LHCN-M2 (cell line): ENCODE measurements around the gene KLRC4. TPM values are rescaled to one million over a fixed set of nuclear protein-coding genes. Genes with fewer than 3 reads are reported as not detected.
A peak's percentile ranks its signal among the peaks of the same experiment; 100 is the strongest.
"Not testable (repeated sequence)": the region's sequence is repeated elsewhere in the genome, so short reads cannot be mapped to it uniquely, and the experiment has no call there.

Source experiments
- DNase-seq: peaks from one replicate; pipeline ENCODE4 v3.0.0-alpha.2; 2012; ENCODE audit warnings: low read depth
- polyA plus RNA-seq: library from polyadenylated mRNA; unstranded; fragments of >200 nt; gene quantifications from one replicate; pipeline ENCODE4 v1.2.1, GENCODE V29; 2012; ENCODE audit warnings: missing spikeins
- total RNA-seq: library from RNA; depleted of rRNA; stranded (reverse); fragments of >200 nt; gene quantifications from 2 replicates; pipeline ENCODE4 v1.2.3, GENCODE V29; 2014; rRNA removed

Gene KLRC4, protein sequence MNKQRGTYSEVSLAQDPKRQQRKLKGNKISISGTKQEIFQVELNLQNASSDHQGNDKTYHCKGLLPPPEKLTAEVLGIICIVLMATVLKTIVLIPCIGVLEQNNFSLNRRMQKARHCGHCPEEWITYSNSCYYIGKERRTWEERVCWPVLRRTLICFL
- not detected in 2 replicates for total RNA-seq
- not detected for polyA plus RNA-seq

DNA sequence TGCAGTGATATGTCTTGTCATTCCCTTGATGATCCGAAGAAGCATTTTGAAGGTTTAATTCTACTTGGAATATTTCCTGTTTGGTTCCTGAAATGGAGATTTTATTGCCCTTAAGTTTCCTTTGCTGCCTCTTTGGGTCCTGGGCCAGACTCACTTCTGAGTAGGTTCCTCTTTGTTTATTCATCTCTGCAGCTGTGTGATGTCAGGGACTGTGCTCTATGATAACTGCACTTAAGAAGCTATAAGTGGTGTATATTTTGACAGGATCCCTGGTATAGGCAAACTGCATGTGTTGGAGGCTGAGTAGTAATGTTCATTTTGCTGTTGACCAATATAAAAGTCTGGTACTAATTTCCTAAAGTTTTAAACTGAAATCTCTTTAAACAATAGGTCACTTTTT is at the start of gene KLRC4:
TSS of gene KLRC4 (minus strand) at position 366 of the 400 bp plus-strand sequence. CDS start at position 184, 182 bp downstream.
- DNase-seq: peak; percentile 62

DNA sequence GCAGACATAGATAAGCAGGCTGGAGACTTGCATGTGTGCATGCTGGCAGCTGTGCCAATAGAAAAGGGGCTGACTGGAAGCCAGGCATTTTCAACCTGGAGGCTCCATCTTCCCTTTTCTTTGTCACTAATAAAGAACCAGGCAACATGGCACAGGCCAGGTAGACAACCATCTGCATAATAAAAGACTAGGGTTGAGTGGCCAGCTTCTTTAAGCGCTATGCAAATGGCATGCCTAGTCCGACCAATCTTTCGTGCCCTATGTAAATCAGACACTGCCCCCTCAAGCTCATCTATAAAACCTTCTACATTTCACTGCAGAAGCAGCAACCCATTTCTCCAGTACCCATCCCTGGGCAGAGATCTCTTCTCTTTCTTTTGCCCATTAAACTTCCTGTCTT is 48.2 kb upstream of the KLRC4 start:
- DNase-seq: no peak

DNA sequence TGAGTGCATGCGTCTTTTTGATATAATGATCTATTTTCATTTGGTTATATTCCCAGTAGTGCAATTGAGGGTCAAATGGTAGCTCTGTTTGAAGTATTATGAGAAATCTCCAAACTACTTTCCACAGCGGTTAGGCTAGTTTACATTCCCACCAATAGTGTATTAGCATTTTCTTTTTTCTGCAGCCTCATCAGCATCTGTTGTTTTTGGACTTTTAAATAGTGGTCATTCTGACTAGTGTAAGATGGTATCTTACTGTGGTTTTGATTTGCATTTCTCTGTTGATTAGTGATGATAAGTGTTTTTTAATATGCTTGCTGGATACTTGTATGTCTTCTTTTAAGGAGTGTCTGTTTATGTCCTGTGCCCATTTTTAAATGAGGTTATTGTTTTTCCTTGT is 47.3 kb upstream of the KLRC4 start:
- no peak for DNase-seq

DNA sequence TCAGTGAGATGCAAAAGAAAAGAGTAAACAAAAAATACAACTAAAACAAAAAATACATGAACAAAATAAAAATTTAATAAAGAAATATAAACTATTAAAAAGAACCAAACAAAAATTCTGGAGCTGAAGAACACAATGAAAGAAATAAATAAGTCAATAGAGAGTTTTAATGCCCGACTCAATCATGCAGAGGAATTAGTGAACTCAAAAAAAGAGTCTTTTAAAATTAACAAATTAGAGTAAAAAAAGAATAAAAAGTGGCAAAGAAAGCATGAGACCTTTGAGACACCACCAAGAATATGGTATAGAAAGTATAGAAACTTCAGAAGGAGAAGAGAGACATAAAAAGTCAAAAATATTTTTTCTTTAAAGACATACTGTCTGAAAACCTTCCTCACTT is 46.2 kb upstream of the KLRC4 start:
- DNase-seq: no peak

DNA sequence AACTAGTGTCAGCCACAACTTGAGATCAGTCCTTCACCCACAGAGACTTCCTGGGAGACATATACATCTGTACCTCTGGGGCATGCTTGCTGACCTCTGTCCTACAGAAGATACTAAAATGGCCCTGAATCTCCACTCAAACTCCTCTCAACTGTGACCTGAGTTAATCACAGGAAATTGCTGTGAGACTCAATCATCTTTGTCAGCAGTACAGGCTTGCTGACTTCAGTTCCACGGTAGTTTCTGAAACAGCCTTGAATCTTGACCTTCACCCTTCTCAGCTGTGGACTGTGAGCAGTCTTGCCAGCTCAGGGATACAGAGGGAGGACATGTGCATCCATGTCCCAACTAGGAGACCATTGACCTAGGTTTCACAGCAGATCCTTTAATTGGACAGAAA is 45.0 kb upstream of the KLRC4 start:
- no peak for DNase-seq

DNA sequence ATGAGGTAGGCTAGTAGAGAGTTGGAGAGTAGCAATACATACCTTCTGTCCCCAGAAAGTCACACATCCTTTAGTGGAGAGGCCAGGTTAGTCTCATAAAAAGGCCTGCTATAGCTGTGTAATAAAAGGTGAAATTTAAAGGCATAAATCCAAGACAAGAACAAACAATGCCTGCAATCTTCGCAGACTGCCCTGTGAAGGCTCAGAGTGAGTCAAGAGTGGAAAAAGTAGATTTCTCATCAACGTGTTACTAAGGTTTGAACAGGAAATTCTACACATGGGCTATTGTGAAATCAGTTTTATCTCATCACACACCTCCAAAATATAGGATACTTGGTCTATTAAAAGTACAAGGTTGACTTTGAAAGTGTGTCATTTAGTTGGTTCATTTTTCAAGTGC is 43.6 kb upstream of the KLRC4 start, which contains the start of gene KLRC1:
TSS of gene KLRC1 (minus strand) at position 222 of the 400 bp plus-strand sequence. CDS start 2,221 bp downstream, outside the sequence.
- no peak for DNase-seq

DNA sequence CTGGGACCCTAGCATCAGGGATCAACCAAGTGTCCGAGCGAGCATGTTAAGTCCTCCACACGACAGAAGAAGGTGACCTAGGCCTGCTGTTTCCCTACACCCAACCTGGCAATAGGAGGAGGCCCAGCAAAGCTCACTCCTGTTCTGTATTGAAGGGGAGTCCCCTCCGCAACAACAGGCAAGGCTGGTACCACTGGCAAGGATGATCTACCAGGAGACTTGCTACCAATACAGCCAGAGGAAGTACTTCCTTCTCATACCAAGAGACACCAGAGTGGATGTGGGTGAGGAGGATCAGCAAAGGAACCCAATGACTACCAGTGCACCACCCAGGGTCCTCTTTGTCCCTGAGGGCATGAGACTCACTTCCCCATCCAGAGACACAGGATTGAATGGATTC is 38.7 kb upstream of the KLRC4 start:
- no peak for DNase-seq

DNA sequence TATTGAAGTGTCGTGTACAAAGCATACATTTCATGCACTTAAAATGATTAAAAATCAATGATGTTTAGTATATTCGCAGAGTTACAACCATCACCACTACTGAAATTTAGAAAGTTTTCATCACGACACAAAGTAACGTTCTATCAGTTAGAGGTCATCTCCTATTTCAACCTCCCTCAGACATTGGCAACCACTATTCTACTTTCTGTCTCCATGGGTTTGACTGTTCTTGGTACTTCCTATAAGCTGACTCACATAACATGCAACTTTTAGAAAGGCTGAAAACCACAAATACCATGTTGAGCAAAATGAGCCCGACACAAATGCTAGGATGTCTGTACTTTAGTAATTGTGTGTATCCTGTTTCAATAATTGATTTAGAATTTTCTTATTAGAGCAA is 36.5 kb upstream of the KLRC4 start:
- peak; percentile 59 for DNase-seq

DNA sequence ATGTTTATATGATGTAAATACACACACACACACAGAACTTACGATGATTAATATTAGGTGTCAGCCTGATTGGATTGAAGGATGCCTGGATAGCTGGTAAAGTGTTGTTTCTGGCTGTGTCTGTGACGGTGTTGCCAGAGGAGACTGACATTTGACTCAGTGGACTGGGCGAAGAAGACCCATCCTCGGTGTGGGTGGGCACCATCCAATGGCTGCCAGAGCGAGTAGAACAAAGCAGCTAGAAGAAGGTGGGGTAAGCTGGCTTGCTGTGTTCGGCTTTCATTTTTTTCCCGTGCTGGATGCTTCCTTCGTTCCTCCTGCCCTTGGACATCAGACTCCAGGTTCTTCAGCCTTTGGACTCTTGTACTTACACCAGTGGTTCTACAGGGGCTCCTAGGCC is 31.6 kb upstream of the KLRC4 start:
- DNase-seq: not testable (repeated sequence)

DNA sequence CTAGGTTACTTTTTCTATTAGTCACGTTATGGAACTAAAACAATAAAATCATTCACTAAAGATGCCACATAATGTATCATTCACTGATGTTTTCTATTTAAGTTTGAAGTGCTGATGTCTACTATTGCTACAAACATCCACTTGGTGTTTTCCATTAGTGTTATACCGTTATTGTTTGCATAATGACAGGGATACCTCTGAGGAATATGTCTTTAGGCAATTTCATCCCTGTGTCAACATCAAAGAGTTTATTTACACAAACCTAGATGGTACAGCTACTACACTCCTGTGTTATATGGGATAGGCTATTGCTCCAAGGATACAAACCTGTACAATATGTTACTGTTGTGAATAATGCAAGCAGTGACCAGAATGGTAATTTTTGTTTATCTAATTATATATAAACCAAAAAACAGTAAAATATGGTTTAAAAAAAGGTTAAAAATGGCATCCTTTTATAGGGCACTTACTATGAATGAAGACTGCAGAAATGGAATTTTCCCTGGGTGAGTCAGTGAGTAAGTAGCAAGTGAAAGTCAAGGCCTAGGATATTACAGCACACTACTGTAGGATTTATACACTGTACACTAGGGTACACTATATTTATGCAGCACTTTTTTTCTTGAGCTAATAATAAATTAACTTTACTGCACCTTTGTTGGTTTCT is 30.2 kb upstream of the KLRC4 start:
- not testable (repeated sequence) for DNase-seq

DNA sequence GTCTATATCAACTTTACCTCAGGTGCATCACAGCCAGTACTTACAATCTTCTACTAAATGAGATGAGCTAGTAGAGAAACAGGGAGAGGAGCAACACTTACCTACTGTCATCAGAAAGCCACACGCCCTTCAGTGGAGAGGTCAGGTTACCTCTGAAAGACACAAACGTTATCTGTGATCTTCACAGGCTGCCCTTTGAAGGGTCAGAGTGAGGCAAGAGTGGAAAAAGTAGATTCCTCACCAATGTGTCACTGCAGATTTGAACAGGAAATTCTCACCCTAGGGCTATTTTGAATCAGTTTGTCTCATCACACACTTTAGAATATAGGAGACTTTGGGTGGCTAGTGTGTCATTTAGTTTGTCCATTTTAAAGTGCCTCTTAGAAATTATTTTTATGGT is 28.0 kb upstream of the KLRC4 start:
- not testable (repeated sequence) for DNase-seq

DNA sequence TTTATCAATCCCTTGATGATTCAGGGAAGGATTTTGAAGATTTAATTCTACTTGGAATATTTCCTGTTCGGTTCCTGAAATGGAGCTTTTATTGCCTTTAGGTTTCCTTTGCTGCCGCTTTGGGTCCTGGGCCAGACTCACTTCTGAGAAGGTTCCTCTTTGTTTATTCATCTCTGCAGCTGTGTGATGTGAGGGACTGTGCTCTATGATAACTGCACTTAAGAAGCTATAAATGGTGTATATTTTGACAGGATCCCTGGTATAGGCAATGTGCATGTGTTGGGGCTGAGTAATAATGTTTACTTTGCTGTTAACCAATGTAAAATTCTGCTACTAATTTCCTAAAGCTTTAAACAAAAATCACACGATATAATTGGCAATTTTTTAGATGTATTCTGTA is 26.3 kb upstream of the KLRC4 start, which contains the start of gene KLRC2:
TSS of gene KLRC2 (minus strand) at position 195 of the 400 bp plus-strand sequence. CDS start at position 171, 24 bp downstream.
- DNase-seq: peak; percentile 57

DNA sequence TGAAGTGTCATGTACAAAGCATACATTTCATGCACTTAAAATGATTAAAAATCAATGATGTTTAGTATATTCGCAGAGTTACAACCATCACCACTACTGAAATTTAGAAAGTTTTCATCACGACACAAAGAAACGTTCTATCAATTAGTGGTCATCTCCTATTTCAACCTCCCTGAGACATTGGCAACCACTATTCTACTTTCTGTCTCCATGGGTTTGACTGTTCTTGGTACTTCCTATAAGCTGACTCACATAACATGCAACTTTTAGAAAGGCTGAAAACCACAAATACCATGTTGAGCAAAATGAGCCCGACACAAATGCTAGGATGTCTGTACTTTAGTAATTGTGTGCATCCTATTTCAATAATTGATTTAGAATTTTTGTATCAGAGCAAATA is 21.1 kb upstream of the KLRC4 start:
- peak; percentile 46 for DNase-seq

DNA sequence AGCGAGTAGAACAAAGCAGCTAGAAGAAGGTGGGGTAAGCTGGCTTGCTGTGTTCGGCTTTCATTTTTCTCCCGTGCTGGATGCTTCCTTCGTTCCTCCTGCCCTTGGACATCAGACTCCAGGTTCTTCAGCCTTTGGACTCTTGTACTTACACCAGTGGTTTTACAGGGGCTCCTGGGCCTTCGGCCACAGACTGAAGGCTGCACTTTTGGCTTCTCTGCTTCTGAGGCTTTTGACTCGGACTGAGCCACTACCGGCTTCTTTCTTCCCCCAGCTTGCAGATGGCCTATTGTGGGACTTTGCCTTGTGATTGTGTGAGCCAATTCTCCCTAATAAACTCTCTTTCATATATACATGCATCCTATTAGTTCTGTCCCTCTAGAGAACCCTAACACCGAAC is 16.4 kb upstream of the KLRC4 start:
- not testable (repeated sequence) for DNase-seq

DNA sequence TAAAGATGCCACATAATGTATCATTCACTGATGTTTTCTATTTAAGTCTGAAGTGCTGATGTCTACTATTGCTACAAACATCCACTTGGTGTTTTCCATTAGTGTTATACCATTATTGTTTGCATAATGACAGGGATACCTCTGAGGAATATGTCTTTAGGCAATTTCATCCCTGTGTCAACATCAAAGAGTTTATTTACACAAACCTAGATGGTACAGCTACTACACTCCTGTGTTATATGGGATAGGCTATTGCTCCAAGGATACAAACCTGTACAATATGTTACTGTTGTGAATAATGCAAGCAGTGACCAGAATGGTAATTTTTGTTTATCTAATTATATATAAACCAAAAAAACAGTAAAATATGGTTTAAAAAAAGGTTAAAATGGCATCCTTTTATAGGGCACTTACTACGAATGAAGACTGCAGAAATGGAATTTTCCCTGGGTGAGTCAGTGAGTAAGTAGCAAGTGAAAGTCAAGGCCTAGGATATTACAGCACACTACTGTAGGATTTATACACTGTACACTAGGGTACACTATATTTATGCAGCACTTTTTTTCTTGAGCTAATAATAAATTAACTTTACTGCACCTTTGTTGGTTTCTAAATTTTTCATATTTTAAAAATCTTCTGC is 14.8 kb upstream of the KLRC4 start:
- not testable (repeated sequence) for DNase-seq

DNA sequence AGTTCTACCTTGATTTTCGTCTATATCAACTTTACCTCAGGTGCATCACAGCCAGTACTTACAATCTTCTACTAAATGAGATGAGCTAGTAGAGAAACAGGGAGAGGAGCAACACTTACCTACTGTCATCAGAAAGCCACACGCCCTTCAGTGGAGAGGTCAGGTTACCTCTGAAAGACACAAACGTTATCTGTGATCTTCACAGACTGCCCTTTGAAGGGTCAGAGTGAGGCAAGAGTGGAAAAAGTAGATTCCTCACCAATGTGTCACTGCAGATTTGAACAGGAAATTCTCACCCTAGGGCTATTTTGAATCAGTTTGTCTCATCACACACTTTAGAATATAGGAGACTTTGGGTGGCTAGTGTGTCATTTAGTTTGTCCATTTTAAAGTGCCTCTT is 12.6 kb upstream of the KLRC4 start:
- DNase-seq: not testable (repeated sequence)

DNA sequence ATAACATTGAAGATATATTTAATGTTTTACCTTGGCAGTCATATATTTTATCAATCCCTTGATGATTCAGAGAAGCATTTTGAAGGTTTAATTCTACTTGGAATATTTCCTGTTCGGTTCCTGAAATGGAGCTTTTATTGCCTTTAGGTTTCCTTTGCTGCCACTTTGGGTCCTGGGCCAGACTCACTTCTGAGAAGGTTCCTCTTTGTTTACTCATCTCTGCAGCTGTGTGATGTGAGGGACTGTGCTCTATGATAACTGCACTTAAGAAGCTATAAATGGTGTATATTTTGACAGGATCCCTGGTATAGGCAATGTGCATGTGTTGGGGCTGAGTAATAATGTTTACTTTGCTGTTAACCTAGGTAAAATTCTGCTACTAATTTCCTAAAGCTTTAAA is 10.8 kb upstream of the KLRC4 start, which contains the start of gene KLRC3:
TSS of gene KLRC3 (minus strand) at position 262 of the 400 bp plus-strand sequence. CDS start at position 217, 45 bp downstream.
- DNase-seq: peak; percentile 53

DNA sequence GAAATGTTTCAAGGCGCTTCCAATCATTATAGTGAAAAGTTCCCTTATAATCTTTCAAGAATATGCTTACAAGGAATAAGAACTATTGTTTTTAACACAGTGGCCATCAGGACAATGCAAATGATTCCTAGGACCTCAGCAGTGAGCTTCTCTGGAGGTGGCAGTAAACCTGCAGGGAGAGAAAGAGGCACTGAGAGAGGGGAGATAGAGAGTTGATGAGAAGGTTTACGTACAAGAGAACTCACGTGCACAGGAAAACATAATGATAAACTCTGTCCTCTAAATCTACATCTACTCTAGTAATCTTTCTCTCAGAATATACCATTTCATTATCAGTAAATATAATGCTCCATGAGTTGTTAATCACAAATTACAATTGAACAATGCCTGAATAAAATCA is 715 bp downstream of the KLRC4 start:
- DNase-seq: no peak

DNA sequence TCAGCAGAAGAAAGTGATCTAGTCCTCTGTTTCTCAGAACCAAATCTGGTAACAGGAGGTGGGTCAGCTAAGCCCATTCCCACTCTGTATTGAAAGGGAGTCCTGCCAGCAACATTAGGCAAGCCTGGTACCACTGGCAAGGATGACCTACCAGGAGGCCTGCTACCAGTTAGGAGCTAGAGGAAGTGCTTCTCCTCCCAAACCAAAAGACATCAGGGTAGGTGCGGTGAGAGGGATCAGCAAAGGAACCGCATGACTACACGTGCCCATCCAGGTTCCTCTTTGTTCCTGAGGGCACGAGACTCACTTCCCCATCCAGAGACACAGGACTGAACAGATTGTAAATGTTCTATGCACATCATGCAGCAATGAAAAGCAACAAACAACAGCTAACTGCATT is 2.8 kb downstream of the KLRC4 start:
- no peak for DNase-seq

DNA sequence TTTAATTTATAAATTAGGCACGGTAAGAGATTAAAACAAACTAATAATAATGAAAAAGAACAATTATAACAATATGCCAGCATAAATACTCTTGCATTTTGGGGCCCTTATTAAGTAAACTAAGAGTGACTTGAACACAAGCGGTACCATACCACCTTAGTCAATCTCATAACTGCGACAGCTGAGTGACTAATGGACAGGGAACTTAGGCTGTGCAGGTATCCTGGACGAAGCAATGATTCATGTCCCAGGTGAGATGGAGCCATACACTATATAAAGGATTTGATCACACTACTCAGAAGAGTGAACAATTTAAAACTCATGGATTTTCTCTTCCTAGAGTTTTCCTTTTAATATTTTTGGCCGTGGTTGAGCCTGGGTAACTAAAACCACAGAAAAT is 4.3 kb downstream of the KLRC4 start:
- no peak for DNase-seq

DNA sequence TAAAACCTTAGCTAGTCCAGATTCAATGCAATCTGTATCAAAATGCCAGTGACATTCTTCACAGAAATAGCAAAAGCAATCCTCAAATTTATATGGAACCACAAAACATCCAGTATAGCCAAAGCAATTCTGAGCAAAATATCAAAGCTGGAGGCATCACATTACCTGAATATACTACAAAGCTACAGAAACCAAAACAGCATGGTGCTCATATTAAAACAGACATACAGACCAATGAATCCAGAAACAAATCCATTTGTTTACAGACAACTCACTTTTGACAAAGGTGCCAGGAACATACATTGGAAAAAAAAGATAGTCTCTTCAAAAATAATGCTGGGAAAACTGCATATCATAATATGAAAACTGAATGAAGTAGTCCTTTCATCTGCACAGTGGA is 4.8 kb downstream of the KLRC4 start:
- DNase-seq: no peak

DNA sequence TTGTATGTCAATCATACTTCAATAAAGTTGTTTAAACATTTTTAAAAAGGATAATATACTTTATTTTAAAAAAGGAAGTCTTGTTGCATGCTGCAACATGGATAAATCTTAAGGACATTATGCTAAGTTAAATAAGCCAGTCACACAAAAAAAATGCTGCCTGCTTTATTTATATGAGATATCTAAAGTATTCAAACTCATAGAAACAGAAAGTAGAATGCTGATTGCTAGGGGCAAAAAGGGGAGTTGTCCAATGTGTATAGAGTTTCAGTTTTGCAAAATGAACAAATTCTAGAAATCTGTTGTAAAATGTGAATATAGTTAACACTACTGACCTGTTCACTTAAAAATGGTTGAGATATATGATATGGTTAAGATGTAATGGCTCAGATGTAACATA is 8.7 kb downstream of the KLRC4 start:
- DNase-seq: no peak

DNA sequence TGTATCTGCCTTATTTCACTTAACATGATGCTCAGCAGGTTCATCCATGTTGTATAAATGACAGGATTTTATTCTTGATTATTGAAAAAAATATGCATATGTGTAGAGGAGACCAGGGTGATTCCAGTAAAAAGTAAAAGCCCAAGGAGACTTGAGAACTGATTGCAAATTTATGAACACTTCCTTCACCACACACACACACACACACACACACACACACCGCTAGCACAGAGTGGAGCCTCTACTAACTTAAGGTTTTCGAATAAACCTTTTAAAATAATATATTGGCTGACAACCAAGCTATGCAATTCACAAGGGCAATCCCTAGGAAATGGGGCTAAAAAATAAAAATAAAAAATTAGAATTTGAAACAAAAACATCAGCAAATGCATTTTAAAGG is 11.4 kb downstream of the KLRC4 start:
- DNase-seq: no peak
